Thymus (tissue), 11 donors: ENCODE measurements around the gene DISP2. TPM values are rescaled to one million over a fixed set of nuclear protein-coding genes. Genes with fewer than 3 reads are reported as not detected.

Experiments
- DNase-seq, 9 donors: peaks; one replicate each; pipeline ENCODE4 v3.0.0-alpha.2; 2013; ENCODE audit warnings: low spot score in 9 of 9, low read depth in 6 of 9, missing footprints in 1 of 9
- H3K27ac ChIP-seq, 2 donors: one replicate each; pipeline ENCODE4 v1.5.1; 2013; ENCODE audit warnings: control low read depth in 1 of 2, low read depth in 1 of 2, low read length in 1 of 2, mild to moderate bottlenecking in 1 of 2, moderate library complexity in 1 of 2
- H3K27me3 ChIP-seq, 2 donors: one replicate each; pipeline ENCODE4 v1.5.1; 2013; ENCODE audit warnings: low read length in 1 of 2; ENCODE audit not compliant: control insufficient read depth in 2 of 2, insufficient read depth in 1 of 2
- H3K36me3 ChIP-seq, 2 donors: one replicate each; pipeline ENCODE4 v1.5.1; 2013; ENCODE audit warnings: low read length in 1 of 2, mild to moderate bottlenecking in 1 of 2, moderate library complexity in 1 of 2; ENCODE audit not compliant: control insufficient read depth in 2 of 2, insufficient read depth in 2 of 2
- H3K4me1 ChIP-seq, 2 donors: one replicate each; pipeline ENCODE4 v1.5.1; 2013; ENCODE audit warnings: low read length in 2 of 2; ENCODE audit not compliant: control insufficient read depth in 2 of 2, insufficient read depth in 2 of 2
- H3K4me3 ChIP-seq, 2 donors: one replicate each; pipeline ENCODE4 v1.5.1; 2013; ENCODE audit warnings: low read length in 2 of 2, control low read depth in 1 of 2, mild to moderate bottlenecking in 1 of 2
- H3K9me3 ChIP-seq, 2 donors: one replicate each; pipeline ENCODE4 v1.5.1; 2013; ENCODE audit warnings: low read length in 1 of 2, mild to moderate bottlenecking in 1 of 2; ENCODE audit not compliant: control insufficient read depth in 2 of 2, insufficient read depth in 1 of 2
- whole genome bisulfite sequencing: extraction: QIAGEN DNeasy Blood & Tissue Kit; methylation state at CpG from one replicate; pipeline ENCODE4 v1.1.7; 2013; 5-methylcytosine and 5-hydroxymethylcytosine counted together
- polyA plus RNA-seq: library from polyadenylated mRNA; stranded (reverse); fragments of 200-250 nt; gene quantifications from one replicate; pipeline ENCODE4 v1.2.3, GENCODE V29; 2013
- total RNA-seq: library from RNA; stranded (reverse); fragments of 120-200 nt; gene quantifications from one replicate; pipeline ENCODE4 v1.2.4, GENCODE V29; 2013
- donor health status: healthy.

The DISP2 gene
- total and polyA plus RNA-seq, 2 donors = 0.19 to 0.55 TPM

GRCh38 chr15:40377606-40378005, 19.6 kb downstream of the DISP2 start:
- Histone ChIP-seq H3K27me3 (no peaks in the 10 kb centered on the region), H3K27ac (no peak overlapping the region), H3K9me3 (no peaks in the 10 kb centered on the region), H3K4me3 (no peak overlapping the region), H3K36me3 (no peaks in the 10 kb centered on the region), H3K4me1 (peaks cover 2 to 4% of the 10 kb centered on the region in 2 donors)
- 95% methylated on average over 3 of the region's 3 CpGs for WGBS
- no peak for DNase-seq

DNA sequence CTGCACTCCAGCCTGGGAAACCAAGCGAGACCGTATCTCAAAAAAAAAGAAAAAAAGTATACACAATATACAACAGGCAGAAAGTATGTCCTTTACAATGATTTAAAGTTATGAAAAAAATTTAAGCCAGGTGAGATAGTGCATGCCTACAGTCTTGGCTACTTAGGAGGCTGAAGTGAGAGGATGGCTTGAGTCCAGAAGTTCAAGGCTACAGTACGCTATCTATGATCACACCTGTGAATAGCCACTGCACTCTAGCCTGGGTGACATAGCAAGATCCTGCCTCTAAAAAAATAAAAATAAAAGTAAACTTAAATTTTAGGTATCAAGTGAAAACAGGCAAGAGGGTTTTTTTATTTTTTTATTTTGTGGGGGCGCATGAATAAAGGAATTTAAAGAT, 21.4 kb downstream of the DISP2 start:
- DNase-seq = no peak
- Histone ChIP-seq H3K4me1 (peaks cover 11 to 15% of the 10 kb centered on the region in 2 donors), H3K27me3 (no peaks in the 10 kb centered on the region), H3K27ac (no peak overlapping the region), H3K4me3 (no peak overlapping the region), H3K36me3 (no peaks in the 10 kb centered on the region), H3K9me3 (no peaks in the 10 kb centered on the region)
- WGBS = 97% methylated on average over 4 of the region's 4 CpGs

GRCh38 chr15:40379853-40380252, 21.8 kb downstream of the DISP2 start:
- H3K27ac ChIP-seq = no peak overlapping the region
- no peaks in the 10 kb centered on the region for H3K27me3 ChIP-seq
- H3K36me3 ChIP-seq = no peaks in the 10 kb centered on the region
- H3K4me1 ChIP-seq = peaks cover 11 to 17% of the 10 kb centered on the region in 2 donors
- no peak overlapping the region for H3K4me3 ChIP-seq
- no peak for DNase-seq
- no peaks in the 10 kb centered on the region for H3K9me3 ChIP-seq
- WGBS = 70% methylated on average over 4 of the region's 4 CpGs

DNA sequence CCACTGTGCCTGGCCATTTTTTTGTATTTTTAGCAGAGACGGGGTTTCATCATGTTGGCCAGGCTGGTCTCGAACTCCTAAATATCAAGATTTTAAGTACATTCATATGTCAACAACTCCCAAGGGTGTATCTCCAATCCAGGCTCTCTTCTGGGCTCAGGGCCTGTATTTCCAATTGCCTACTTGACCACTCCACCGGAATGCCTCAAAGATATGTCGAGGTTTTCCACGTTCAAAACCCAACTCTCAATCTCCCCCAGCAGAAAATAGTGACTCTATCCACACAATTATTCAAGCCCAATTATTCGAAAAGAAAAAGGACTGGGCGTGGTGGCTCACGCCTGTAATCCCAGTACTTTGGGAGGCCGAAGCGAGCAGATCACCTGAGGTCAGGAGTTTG, 22.6 kb downstream of the DISP2 start:
- Histone ChIP-seq H3K9me3 (no peaks in the 10 kb centered on the region), H3K27ac (no peak overlapping the region)
- 99% methylated on average over 10 of the region's 10 CpGs for WGBS

DNA sequence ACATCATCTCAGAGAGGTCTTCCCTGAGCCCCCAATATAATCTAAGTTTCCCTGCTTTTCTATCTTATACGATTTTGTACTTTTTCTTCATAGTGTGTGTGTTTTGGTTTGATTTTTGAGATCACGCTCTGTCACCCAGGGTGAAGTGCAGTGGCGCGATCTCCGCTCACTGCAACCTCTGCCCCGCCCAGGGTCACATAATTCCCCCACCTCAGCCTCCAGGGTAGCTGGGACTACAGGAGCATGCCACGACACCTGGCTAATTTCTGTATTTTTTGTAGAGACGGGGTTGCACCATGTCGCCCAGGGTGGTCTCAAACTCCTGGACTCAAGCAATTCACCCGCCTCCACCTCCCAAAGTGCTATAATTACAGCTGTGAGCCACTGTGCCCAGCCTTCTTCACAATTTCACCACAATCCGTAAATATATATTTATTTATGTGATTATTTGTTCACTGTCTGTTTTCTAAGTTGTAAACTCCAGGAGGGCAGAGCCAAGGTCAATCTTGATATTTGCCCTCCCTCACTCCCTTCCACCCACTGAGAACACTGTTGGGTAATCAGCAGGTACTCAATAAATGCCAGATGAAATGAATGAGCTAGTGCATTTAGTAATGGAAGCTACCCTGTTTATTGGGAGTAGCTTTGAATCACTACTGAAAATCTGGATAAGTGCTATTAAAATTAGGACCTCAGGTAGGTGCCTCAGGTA, 24.0 kb downstream of the DISP2 start:
- H3K27ac ChIP-seq = no peak overlapping the region
- H3K4me3 ChIP-seq = no peak overlapping the region
- WGBS = 96% methylated on average over 11 of the region's 11 CpGs
- H3K9me3 ChIP-seq = no peaks in the 10 kb centered on the region
- peaks cover 6 to 20% of the 10 kb centered on the region in 2 donors for H3K36me3 ChIP-seq
- peaks cover 11 to 17% of the 10 kb centered on the region in 2 donors for H3K4me1 ChIP-seq
- no peak for DNase-seq
- H3K27me3 ChIP-seq = no peaks in the 10 kb centered on the region

More for the DNA sequence above, 22.6 kb downstream of the DISP2 start:
- Histone ChIP-seq H3K27me3 (no peaks in the 10 kb centered on the region), H3K36me3 (peaks cover 0 to 7% of the 10 kb centered on the region in 2 donors), H3K4me3 (no peak overlapping the region), H3K4me1 (peaks cover 11 to 17% of the 10 kb centered on the region in 2 donors)
- no peak for DNase-seq

DNA sequence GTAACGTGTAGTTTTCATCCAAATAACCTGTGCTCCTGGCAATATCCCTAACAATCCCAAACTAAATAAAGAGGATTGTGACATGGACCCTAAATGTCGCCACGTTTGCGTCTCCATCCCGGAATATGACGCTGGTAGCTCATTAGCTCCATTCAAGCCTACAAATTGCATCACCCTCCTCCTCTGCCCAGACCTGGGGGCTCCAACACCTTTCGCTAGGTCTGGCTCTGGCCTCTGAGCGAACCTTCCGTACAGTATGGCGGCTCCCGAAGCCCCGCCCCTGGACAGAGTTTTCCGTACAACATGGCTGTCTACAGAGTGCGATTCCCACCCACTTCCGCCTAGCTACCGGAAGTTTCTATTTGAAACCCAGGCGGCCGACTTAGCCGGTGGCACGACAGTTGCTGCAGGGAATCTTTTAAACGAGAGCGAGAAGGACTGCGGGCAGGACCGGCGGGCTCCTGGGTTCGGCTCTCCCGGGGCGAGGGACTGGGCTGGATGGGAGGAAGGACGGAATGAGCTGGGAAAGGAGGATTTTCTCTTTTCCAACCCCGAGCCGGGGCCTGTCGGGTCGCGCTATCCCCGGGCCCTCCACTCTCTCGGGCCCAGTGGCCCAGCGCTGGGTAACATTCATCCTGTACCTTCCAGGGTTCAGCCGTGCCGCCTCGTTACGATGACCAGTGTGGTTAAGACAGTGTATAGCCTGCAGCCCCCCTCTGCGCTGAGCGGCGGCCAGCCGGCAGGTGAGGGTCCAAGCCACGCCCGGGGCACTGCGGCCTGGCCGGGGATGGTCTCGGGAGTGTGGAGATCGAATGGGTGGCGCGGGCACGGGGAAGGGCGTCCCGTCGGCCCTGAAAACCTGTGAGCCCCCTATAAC, 24.8 kb downstream of the DISP2 start, which contains the start of gene KNSTRN:
TSS of gene KNSTRN (plus strand) at position 142 of the 877 bp plus-strand sequence. CDS start at position 257, 115 bp downstream.
- Histone ChIP-seq H3K27ac (peak within 1 kb of the TSS in 1 of 2 donors; percentile 36), H3K27me3 (no peaks in the 10 kb centered on the region), H3K9me3 (no peaks in the 10 kb centered on the region), H3K36me3 (peaks cover 14 to 28% of the 10 kb centered on the region in 2 donors), H3K4me1 (peaks cover 11 to 17% of the 10 kb centered on the region in 2 donors), H3K4me3 (peak within 1 kb of the TSS; percentile 84 to 98)
- WGBS = 8% methylated on average over 57 of the region's 57 CpGs
- peak; percentile 81 to 97 (median 91) for DNase-seq

GRCh38 chr15:40386480-40386879, 28.5 kb downstream of the DISP2 start:
- Histone ChIP-seq H3K9me3 (no peaks in the 10 kb centered on the region), H3K36me3 (peaks cover 31 to 56% of the 10 kb centered on the region in 2 donors), H3K27ac (no peak overlapping the region), H3K4me3 (no peak overlapping the region), H3K27me3 (no peaks in the 10 kb centered on the region), H3K4me1 (peaks cover 11 to 17% of the 10 kb centered on the region in 2 donors)
- WGBS = 98% methylated on average over 3 of the region's 3 CpGs
- no peak for DNase-seq

DNA sequence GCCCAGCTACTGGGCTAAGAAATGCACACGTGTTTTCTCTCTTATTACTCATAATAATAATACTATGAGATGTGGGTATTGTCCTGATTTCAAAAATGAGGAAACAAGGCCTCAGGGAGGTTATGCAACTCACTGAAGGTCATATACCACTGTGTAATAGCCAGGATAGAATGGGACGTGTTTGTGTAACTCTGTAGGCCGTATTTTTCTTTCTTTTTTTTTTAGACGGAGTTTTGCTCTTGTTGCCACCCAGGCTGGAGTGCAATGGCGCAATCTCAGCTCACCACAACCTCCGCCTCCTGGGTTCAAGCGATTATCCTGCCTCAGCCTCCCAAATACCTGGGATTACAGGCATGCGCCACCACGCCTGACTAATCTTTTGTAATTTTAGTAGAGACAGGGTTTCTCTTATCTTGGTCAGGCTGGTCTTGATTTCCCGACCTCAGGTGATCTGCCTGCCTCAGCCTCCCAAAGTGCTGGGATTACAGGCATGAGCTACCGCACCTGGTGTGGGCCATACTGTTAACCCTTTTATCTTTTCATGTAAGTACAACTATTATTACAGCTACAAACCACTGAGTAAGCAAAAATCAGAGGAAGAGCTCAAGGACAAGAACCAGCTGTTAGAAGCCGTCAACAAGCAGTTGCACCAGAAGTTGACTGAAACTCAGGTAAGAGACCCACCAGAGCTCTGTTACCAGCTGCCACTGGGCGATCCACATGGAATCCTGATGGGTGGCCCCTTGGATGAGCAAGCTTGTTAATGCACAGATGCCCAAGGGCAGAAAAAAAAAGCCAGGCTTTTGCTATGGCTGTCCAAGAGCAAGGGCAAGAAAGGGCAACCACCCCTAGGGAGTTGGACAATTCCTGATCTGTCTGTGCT, 31.2 kb downstream of the DISP2 start:
- DNase-seq = no peak
- H3K27ac ChIP-seq = no peak overlapping the region
- 97% methylated on average over 13 of the region's 13 CpGs for WGBS
- no peaks in the 10 kb centered on the region for H3K27me3 ChIP-seq
- no peak overlapping the region for H3K4me3 ChIP-seq
- no peaks in the 10 kb centered on the region for H3K9me3 ChIP-seq
- peaks cover 0 to 4% of the 10 kb centered on the region in 2 donors for H3K4me1 ChIP-seq
- H3K36me3 ChIP-seq = peaks cover 47 to 80% of the 10 kb centered on the region in 2 donors
